ENCODE measurements around the gene OR10A3.

- TF ChIP-seq CTCF (IDR thresholded peaks at IDR 0.05; ENCODE audit: insufficient read depth, low read depth, low read length) (no peak), EZH2 (IDR thresholded peaks at IDR 0.05; ENCODE audit: insufficient read depth, low read length) (no peak)
These were observed 362 bp downstream of the OR10A3 start for GRCh38 chr11:7941146-7941545.

Data from astrocyte (in vitro differentiated cells and primary cell).